GM12873 (cell line): ENCODE results near the gene PRDM12.

Source experiments
- CTCF ChIP-seq: IDR thresholded peaks from 2 replicates; pipeline ENCODE4 v1.5.1; 2012; ENCODE audit warnings: low read depth, mild to moderate bottlenecking, moderate library complexity, low read length, control low read depth; ENCODE audit not compliant: insufficient read depth; ENCODE audit errors: missing control alignments

PRDM12 gene

GRCh38 chr9:130664251-130665028 is at the start of gene PRDM12:
PRDM12 (plus strand) TSS chr9:130664594; CDS start chr9:130664654, 60 bp downstream.
- TF ChIP-seq CTCF: no peak

- no peak for TF ChIP-seq CTCF
These were observed 47.9 kb upstream of the PRDM12 start for GRCh38 chr9:130616451-130616850.

- TF ChIP-seq CTCF: no peak
These were observed 40.9 kb upstream of the PRDM12 start for GRCh38 chr9:130623466-130623865.

- TF ChIP-seq CTCF: no peak
These were observed 40.2 kb upstream of the PRDM12 start for GRCh38 chr9:130624154-130624553.

- TF ChIP-seq CTCF: peak; percentile 14
These were observed 38.0 kb upstream of the PRDM12 start for GRCh38 chr9:130626249-130626996.

- TF ChIP-seq CTCF: no peak
These were observed 37.3 kb upstream of the PRDM12 start for GRCh38 chr9:130627051-130627450.
